Testis (tissue), 2 donors: ENCODE measurements around the gene KIR2DL1.

ENCODE experiments used
- POLR2A ChIP-seq: fragments of 450-650 bp; IDR thresholded peaks from one replicate; pipeline ENCODE4 v1.6.1; 2017; ENCODE audit warnings: antibody characterized with exemption, mild to moderate bottlenecking, moderate library complexity
- TF ChIP-seq, protein P1 (sequence below), 3 experiments: fragments of 450-650 bp in 2 of 3; fragments of 200-600 bp in 1 of 3; sonication (generic) in 1 of 3; IDR thresholded peaks; one replicate each; pipeline ENCODE4 v1.5.1; 2016 to 2019; ENCODE audit warnings: antibody characterized with exemption in 3 of 3, mild to moderate bottlenecking in 2 of 3, moderate library complexity in 1 of 3

DNA sequence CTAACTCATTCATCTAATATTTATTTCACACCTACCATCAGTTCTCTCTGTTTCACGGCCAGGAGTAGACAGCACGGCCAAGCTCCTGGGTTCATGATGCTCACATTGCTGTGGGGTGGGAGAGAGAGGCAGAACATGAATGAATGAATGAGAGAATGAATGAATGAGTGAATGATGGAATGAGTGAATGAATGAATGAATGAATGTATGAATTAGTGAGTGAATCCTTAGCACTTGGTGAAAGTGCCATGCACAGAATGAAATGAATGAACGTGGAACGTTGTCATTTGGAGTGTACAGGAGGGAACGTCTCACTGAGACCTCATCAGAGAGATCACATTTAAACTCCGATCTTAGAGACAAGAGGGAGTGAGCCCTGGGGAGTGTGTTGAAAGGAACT is 21.9 kb downstream of the KIR2DL1 start:
- TF ChIP-seq, protein P1, sequence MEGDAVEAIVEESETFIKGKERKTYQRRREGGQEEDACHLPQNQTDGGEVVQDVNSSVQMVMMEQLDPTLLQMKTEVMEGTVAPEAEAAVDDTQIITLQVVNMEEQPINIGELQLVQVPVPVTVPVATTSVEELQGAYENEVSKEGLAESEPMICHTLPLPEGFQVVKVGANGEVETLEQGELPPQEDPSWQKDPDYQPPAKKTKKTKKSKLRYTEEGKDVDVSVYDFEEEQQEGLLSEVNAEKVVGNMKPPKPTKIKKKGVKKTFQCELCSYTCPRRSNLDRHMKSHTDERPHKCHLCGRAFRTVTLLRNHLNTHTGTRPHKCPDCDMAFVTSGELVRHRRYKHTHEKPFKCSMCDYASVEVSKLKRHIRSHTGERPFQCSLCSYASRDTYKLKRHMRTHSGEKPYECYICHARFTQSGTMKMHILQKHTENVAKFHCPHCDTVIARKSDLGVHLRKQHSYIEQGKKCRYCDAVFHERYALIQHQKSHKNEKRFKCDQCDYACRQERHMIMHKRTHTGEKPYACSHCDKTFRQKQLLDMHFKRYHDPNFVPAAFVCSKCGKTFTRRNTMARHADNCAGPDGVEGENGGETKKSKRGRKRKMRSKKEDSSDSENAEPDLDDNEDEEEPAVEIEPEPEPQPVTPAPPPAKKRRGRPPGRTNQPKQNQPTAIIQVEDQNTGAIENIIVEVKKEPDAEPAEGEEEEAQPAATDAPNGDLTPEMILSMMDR (IDR thresholded peaks at IDR 0.05), result no peak
- TF ChIP-seq POLR2A, result no peak
